Nephron progenitor cell (in vitro differentiated cells): Measurements from ENCODE around the gene IPO8.
"Not testable (repeated sequence)": the region's sequence is repeated elsewhere in the genome, so short reads cannot be mapped to it uniquely, and the experiment has no call there.

Experiments used
- DNase-seq: peaks from one replicate; pipeline ENCODE4 v3.0.0; 2021
- H3K27ac Mint-ChIP-seq: 2 replicates; pipeline ENCODE4 v1.8.0; 2021; ENCODE audit warnings: mild to moderate bottlenecking, moderate library complexity, mixed read lengths
- H3K27me3 Mint-ChIP-seq: 2 replicates; pipeline ENCODE4 v1.8.0; 2021; ENCODE audit warnings: mild to moderate bottlenecking, low read depth, mixed read lengths; ENCODE audit not compliant: poor library complexity
- H3K36me3 Mint-ChIP-seq: 2 replicates; pipeline ENCODE4 v1.8.0; 2021; ENCODE audit warnings: low read depth, mixed read lengths
- H3K4me1 Mint-ChIP-seq: 2 replicates; pipeline ENCODE4 v1.8.0; 2021; ENCODE audit warnings: mixed read lengths
- H3K4me3 Mint-ChIP-seq: 2 replicates; pipeline ENCODE4 v1.8.0; 2021; ENCODE audit warnings: mild to moderate bottlenecking, moderate library complexity, mixed read lengths
- H3K9me3 Mint-ChIP-seq: 2 replicates; pipeline ENCODE4 v1.8.0; 2021; ENCODE audit warnings: mild to moderate bottlenecking, moderate library complexity, mixed read lengths
- CTCF ChIP-seq: fragments of 200-600 bp; sonication (generic); IDR thresholded peaks from 2 replicates; pipeline ENCODE4 v1.5.0; 2021; ENCODE audit warnings: antibody characterized with exemption

IPO8 gene

GRCh38 chr12:30595742-30596141, 99.9 kb downstream of the IPO8 start:
- peaks cover 5% of the 10 kb centered on the region for H3K4me1 Mint-ChIP-seq
- TF ChIP-seq CTCF = no peak
- no peak overlapping the region for H3K27ac Mint-ChIP-seq
- H3K9me3 Mint-ChIP-seq = peaks cover 20% of the 10 kb centered on the region
- DNase-seq = no peak
- H3K27me3 Mint-ChIP-seq = no peaks in the 10 kb centered on the region
- no peak overlapping the region for H3K4me3 Mint-ChIP-seq
- H3K36me3 Mint-ChIP-seq = no peaks in the 10 kb centered on the region

- Mint-ChIP-seq H3K4me1 (peaks cover 2% of the 10 kb centered on the region), H3K27ac (no peak overlapping the region), H3K27me3 (no peaks in the 10 kb centered on the region), H3K4me3 (no peak overlapping the region), H3K36me3 (no peaks in the 10 kb centered on the region), H3K9me3 (peaks cover 22% of the 10 kb centered on the region)
- no peak for DNase-seq
- TF ChIP-seq CTCF = no peak
These were observed 101.2 kb downstream of the IPO8 start for GRCh38 chr12:30594509-30594908.

- H3K9me3 Mint-ChIP-seq = peaks cover 25% of the 10 kb centered on the region
- not testable (repeated sequence) for H3K4me3 Mint-ChIP-seq, H3K27me3 Mint-ChIP-seq, H3K4me1 Mint-ChIP-seq, H3K27ac Mint-ChIP-seq, DNase-seq, H3K36me3 Mint-ChIP-seq
These were observed 107.1 kb downstream of the IPO8 start for GRCh38 chr12:30588572-30588971.

- no peaks in the 10 kb centered on the region for H3K27me3 Mint-ChIP-seq
- TF ChIP-seq CTCF = no peak
- H3K36me3 Mint-ChIP-seq = peaks cover 4% of the 10 kb centered on the region
- peaks cover 25% of the 10 kb centered on the region for H3K9me3 Mint-ChIP-seq
- H3K27ac Mint-ChIP-seq = no peak overlapping the region
- H3K4me1 Mint-ChIP-seq = no peaks in the 10 kb centered on the region
- no peak overlapping the region for H3K4me3 Mint-ChIP-seq
- no peak for DNase-seq
These were observed 107.9 kb downstream of the IPO8 start for GRCh38 chr12:30587782-30588181.

GRCh38 chr12:30585877-30586276, 109.8 kb downstream of the IPO8 start:
- Mint-ChIP-seq H3K27me3 (no peaks in the 10 kb centered on the region), H3K9me3 (peaks cover 19% of the 10 kb centered on the region)
- DNase-seq = no peak

GRCh38 chr12:30582943-30583342, 112.7 kb downstream of the IPO8 start:
- Mint-ChIP-seq H3K36me3 (peaks cover under 1% of the 10 kb centered on the region), H3K9me3 (peaks cover 4% of the 10 kb centered on the region), H3K27me3 (peaks cover 5% of the 10 kb centered on the region), H3K27ac (no peak overlapping the region), H3K4me1 (no peaks in the 10 kb centered on the region), H3K4me3 (no peak overlapping the region)
- no peak for TF ChIP-seq CTCF
- DNase-seq = no peak

More at GRCh38 chr12:30585877-30586276, 109.8 kb downstream of the IPO8 start:
- H3K4me1 Mint-ChIP-seq = no peaks in the 10 kb centered on the region
- peaks cover 4% of the 10 kb centered on the region for H3K36me3 Mint-ChIP-seq
- no peak overlapping the region for H3K27ac Mint-ChIP-seq
- H3K4me3 Mint-ChIP-seq = no peak overlapping the region
- no peak for TF ChIP-seq CTCF
